Prostate gland (tissue), 2 donors: ENCODE measurements around the gene KDELR1.
A peak's percentile ranks its signal among the peaks of the same experiment; 100 is the strongest.

Experiments used
- POLR2A ChIP-seq: fragments of 450-650 bp; IDR thresholded peaks from one replicate; pipeline ENCODE4 v1.6.1; 2016; ENCODE audit warnings: antibody characterized with exemption, mild to moderate bottlenecking
- TF ChIP-seq, protein P1 (sequence below), 4 experiments: fragments of 200-600 bp in 2 of 4; fragments of 450-650 bp in 2 of 4; sonication (generic) in 2 of 4; IDR thresholded peaks; 1 replicate in 3 of 4; 2 replicates in 1 of 4; pipeline ENCODE4 v1.5.1; 2016 to 2019; ENCODE audit warnings: antibody characterized with exemption in 4 of 4, mild to moderate bottlenecking in 2 of 4, moderate library complexity in 2 of 4

DNA sequence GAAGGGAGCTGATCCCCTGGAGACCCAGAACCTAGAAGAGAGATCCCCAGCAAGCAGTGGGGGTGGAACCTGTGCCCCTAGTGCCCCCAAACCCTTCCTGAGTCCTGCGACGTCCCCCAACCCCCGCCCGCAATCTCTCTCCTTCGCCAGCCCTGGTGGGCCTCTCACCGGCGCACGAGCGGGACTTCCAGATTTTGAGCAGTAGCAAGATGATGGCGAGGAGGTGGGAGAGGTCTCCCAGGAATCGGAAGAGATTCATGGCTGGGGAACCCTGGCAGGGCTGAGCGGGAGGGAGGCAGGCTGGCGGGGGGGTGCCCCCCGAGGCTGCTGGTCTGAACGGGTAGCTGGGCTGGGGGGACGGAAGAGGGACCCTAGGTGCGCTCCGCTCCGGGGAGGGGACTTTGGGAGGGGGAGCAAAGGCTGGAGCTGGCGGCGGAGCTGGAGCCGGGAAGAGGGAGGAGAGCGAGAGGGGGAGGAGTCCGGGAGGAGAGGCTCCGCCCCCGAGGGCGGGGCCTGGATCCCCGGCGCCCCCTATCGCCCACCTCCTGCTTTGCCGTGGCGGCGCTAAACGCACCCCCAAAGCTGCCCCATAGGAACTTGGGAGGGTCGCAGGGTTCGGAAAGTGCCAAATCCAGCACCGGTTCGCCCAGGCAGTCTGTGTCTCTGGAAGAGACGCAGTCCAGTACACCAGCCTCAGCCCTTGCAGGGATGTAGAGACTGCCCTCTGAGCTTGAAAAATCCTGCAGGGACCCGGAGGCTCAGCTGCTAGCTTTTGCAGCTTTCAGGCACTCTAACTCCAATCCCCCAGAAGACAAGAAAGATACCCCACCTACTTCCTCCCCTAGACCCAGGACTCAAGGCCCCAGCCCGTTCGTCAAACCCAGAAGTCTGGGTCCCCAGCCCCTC lies at the start of gene KDELR1:
- TF ChIP-seq, protein P1, sequence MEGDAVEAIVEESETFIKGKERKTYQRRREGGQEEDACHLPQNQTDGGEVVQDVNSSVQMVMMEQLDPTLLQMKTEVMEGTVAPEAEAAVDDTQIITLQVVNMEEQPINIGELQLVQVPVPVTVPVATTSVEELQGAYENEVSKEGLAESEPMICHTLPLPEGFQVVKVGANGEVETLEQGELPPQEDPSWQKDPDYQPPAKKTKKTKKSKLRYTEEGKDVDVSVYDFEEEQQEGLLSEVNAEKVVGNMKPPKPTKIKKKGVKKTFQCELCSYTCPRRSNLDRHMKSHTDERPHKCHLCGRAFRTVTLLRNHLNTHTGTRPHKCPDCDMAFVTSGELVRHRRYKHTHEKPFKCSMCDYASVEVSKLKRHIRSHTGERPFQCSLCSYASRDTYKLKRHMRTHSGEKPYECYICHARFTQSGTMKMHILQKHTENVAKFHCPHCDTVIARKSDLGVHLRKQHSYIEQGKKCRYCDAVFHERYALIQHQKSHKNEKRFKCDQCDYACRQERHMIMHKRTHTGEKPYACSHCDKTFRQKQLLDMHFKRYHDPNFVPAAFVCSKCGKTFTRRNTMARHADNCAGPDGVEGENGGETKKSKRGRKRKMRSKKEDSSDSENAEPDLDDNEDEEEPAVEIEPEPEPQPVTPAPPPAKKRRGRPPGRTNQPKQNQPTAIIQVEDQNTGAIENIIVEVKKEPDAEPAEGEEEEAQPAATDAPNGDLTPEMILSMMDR (IDR thresholded peaks at IDR 0.05) = peak; percentile 79 to 93 (median 86)
- peak; percentile 83 for TF ChIP-seq POLR2A
